SK-N-SH (cell line): ENCODE measurements around the gene CLEC17A. TPM values are rescaled to one million over a fixed set of nuclear protein-coding genes. Genes with fewer than 3 reads are reported as not detected.

ENCODE experiments used
- CTCF ChIA-PET: fragments of 300-600, 350-600 bp; formaldehyde crosslinking; extraction: SDS; loops from one replicate; lab custom pipeline; 2021; lab: Yijun Ruan, JAX
- POLR2A ChIA-PET: fragments of 350-600 bp; sonication (Branson Sonifier 250); formaldehyde crosslinking; extraction: SDS; loops from one replicate; lab custom pipeline; 2020; ENCODE audit warnings: antibody characterized with exemption, inconsistent platforms; lab: Yijun Ruan, JAX
- DNase-seq: peaks from one replicate; pipeline ENCODE4 v3.0.0; 2012
- H2AFZ ChIP-seq: fragments of 200-600 bp; sonication (generic); 2 replicates; pipeline ENCODE4 v1.8.1; 2016; ENCODE audit warnings: antibody characterized with exemption, mild to moderate bottlenecking, low read depth
- H3F3A ChIP-seq: fragments of 200-600 bp; sonication (generic); replicated peaks from 2 replicates; pipeline ENCODE3; 2016; ENCODE audit warnings: antibody characterized with exemption, mild to moderate bottlenecking; ENCODE audit not compliant: insufficient read depth
- H3K27ac ChIP-seq, 2 experiments: fragments of 200-500 bp in 1 of 2; fragments of 200-600 bp in 1 of 2; sonication (Bioruptor generic) in 1 of 2; sonication (generic), shearing (Covaris generic) in 1 of 2; 2 replicates each; pipeline versions ENCODE4 v1.5.1 to v1.6.1; 2014 to 2016; ENCODE audit warnings: low read depth in 2 of 2, inconsistent platforms in 1 of 2, low read length in 1 of 2, mild to moderate bottlenecking in 1 of 2, mixed read lengths in 1 of 2
- H3K27me3 ChIP-seq: fragments of 200-600 bp; sonication (generic), shearing (Covaris generic); 2 replicates; pipeline ENCODE4 v1.6.1; 2016; ENCODE audit warnings: mixed run types; ENCODE audit not compliant: insufficient read depth
- H3K36me3 ChIP-seq, 2 experiments: fragments of 200-500 bp in 1 of 2; fragments of 200-600 bp in 1 of 2; sonication (Bioruptor generic) in 1 of 2; sonication (generic) in 1 of 2; replicated peaks in 1 of 2; 2 replicates each; pipeline versions ENCODE3 to v1.5.1; 2014 to 2016; ENCODE audit warnings: low read length in 1 of 2, mild to moderate bottlenecking in 1 of 2; ENCODE audit not compliant: insufficient read depth in 2 of 2, control insufficient read depth in 1 of 2
- H3K4me1 ChIP-seq, 2 experiments: fragments of 200-500 bp in 1 of 2; fragments of 200-600 bp in 1 of 2; sonication (Bioruptor generic) in 1 of 2; sonication (generic), shearing (Covaris generic) in 1 of 2; 2 replicates each; pipeline versions ENCODE4 v1.5.1 to v1.6.1; 2014 to 2016; ENCODE audit warnings: low read depth in 1 of 2, low read length in 1 of 2, mixed run types in 1 of 2; ENCODE audit not compliant: insufficient read depth in 2 of 2, control insufficient read depth in 1 of 2
- H3K4me2 ChIP-seq: fragments of 200-600 bp; sonication (generic), shearing (Covaris generic); 2 replicates; pipeline ENCODE4 v1.6.1; 2017; ENCODE audit warnings: mixed run types
- H3K4me3 ChIP-seq, 2 experiments: fragments of 200-500 bp in 1 of 2; fragments of 200-600 bp in 1 of 2; sonication (Bioruptor generic) in 1 of 2; sonication (generic), shearing (Covaris generic) in 1 of 2; 2 replicates each; pipeline versions ENCODE4 v1.5.1 to v1.8.1; 2014 to 2016; ENCODE audit warnings: low read depth in 2 of 2, inconsistent platforms in 1 of 2, low read length in 1 of 2, mild to moderate bottlenecking in 1 of 2, mixed read lengths in 1 of 2, moderate library complexity in 1 of 2
- H3K79me2 ChIP-seq: fragments of 200-600 bp; sonication (generic); 2 replicates; pipeline ENCODE4 v1.8.1; 2017; ENCODE audit warnings: mild to moderate bottlenecking; ENCODE audit not compliant: insufficient read depth
- H3K9ac ChIP-seq: fragments of 200-600 bp; sonication (generic); 2 replicates; pipeline ENCODE4 v1.6.1; 2017; ENCODE audit warnings: mixed run types
- H3K9me2 ChIP-seq: fragments of 200-600 bp; sonication (generic); 2 replicates; pipeline ENCODE4 v1.6.1; 2017; ENCODE audit warnings: mixed run types
- H3K9me3 ChIP-seq: fragments of 200-600 bp; sonication (generic); 2 replicates; pipeline ENCODE4 v1.6.1; 2017; ENCODE audit warnings: mixed run types, mild to moderate bottlenecking, moderate library complexity
- H4K20me1 ChIP-seq: fragments of 200-600 bp; sonication (generic); 2 replicates; pipeline ENCODE4 v1.6.1; 2017; ENCODE audit warnings: mild to moderate bottlenecking, mixed run types; ENCODE audit not compliant: insufficient read depth
- EP300 ChIP-seq, 2 experiments: IDR thresholded peaks; 2 replicates each; pipeline versions ENCODE4 v1.4.0 to v1.6.1; 2012; ENCODE audit warnings: borderline replicate concordance in 1 of 2, low read depth in 1 of 2, low read length in 1 of 2
- FOSL2 ChIP-seq: IDR thresholded peaks from 2 replicates; pipeline ENCODE4 v1.4.0; 2012; ENCODE audit warnings: low read depth, mild to moderate bottlenecking, moderate library complexity, borderline replicate concordance
- FOXJ3 ChIP-seq: sonication (generic); formaldehyde crosslinking; IDR thresholded peaks from 2 replicates; pipeline ENCODE4 v1.5.1; 2020; ENCODE audit warnings: mild to moderate bottlenecking, missing genetic modification reagents
- FOXM1 ChIP-seq: IDR thresholded peaks from 2 replicates; pipeline ENCODE4 v1.4.0; 2012; ENCODE audit warnings: low read depth, mild to moderate bottlenecking
- GABPA ChIP-seq: IDR thresholded peaks from 2 replicates; pipeline ENCODE4 v1.4.0; 2012; ENCODE audit warnings: low read depth, mild to moderate bottlenecking
- GATA2 ChIP-seq: sonication (generic); formaldehyde crosslinking; IDR thresholded peaks from 2 replicates; pipeline ENCODE4 v1.5.0; 2020; ENCODE audit warnings: mild to moderate bottlenecking, missing genetic modification reagents
- JUND ChIP-seq: IDR thresholded peaks from 2 replicates; pipeline ENCODE4 v1.4.0; 2012
- MEF2A ChIP-seq: IDR thresholded peaks from 2 replicates; pipeline ENCODE4 v1.4.0; 2012; ENCODE audit warnings: low read depth, borderline replicate concordance
- MXI1 ChIP-seq: IDR thresholded peaks from 2 replicates; pipeline ENCODE4 v1.6.1; 2012; ENCODE audit warnings: mild to moderate bottlenecking, low read depth, low read length, improper control_type of control experiment
- POLR2AphosphoS5 ChIP-seq: IDR thresholded peaks from 2 replicates; pipeline ENCODE4 v1.6.1; 2012; ENCODE audit warnings: low read depth, low read length
- RAD21 ChIP-seq: IDR thresholded peaks from 2 replicates; pipeline ENCODE4 v1.6.1; 2012; ENCODE audit warnings: mild to moderate bottlenecking, low read length
- RCOR1 ChIP-seq: fragments of 150-350 bp; IDR thresholded peaks from 2 replicates; pipeline ENCODE4 v1.6.1; 2017; ENCODE audit warnings: antibody characterized with exemption, low read length
- REST ChIP-seq: IDR thresholded peaks from 2 replicates; pipeline ENCODE4 v1.6.1; 2012; ENCODE audit warnings: mild to moderate bottlenecking, low read depth, low read length, moderate library complexity
- RFX5 ChIP-seq: IDR thresholded peaks from 2 replicates; pipeline ENCODE4 v1.6.1; 2012; ENCODE audit warnings: mild to moderate bottlenecking, improper control_type of control experiment, low read length
- SIN3A ChIP-seq: IDR thresholded peaks from 2 replicates; pipeline ENCODE4 v1.6.1; 2012; ENCODE audit warnings: low read depth, mild to moderate bottlenecking, low read length, moderate library complexity, borderline replicate concordance
- TEAD4 ChIP-seq: IDR thresholded peaks from 2 replicates; pipeline ENCODE4 v1.4.0; 2012; ENCODE audit warnings: mild to moderate bottlenecking, borderline replicate concordance; ENCODE audit not compliant: insufficient read depth
- YY1 ChIP-seq: IDR thresholded peaks from 2 replicates; pipeline ENCODE4 v1.4.0; 2012; ENCODE audit warnings: low read depth, mild to moderate bottlenecking
- WGBS: methylation state at CpG from one replicate; pipeline ENCODE4 v1.1.6; 2017; ENCODE audit warnings: low lambda C conversion rate; 5-methylcytosine and 5-hydroxymethylcytosine counted together
- polyA plus RNA-seq, 3 experiments: library from polyadenylated mRNA; depleted of rRNA; stranded (reverse); fragments of >200 nt; gene quantifications; 2 replicates each; pipeline ENCODE4 v1.2.3, GENCODE V29; 2012
- TF ChIP-seq, protein P1 (sequence below): fragments of 150-350 bp; IDR thresholded peaks from 2 replicates; pipeline ENCODE4 v1.6.1; 2017; ENCODE audit warnings: antibody characterized with exemption, low read length, low read depth, borderline replicate concordance
- TF ChIP-seq, protein P2 (sequence below): IDR thresholded peaks from 2 replicates; pipeline ENCODE4 v1.4.0; 2012; ENCODE audit warnings: low read depth
- TF ChIP-seq, protein P3 (sequence below): IDR thresholded peaks from 2 replicates; pipeline ENCODE4 v1.4.0; 2012; ENCODE audit warnings: low read depth, borderline replicate concordance

The CLEC17A gene
- polyA plus RNA-seq, 1 of the 3 experiments (the other 2 are of a cell fraction): not detected

DNA sequence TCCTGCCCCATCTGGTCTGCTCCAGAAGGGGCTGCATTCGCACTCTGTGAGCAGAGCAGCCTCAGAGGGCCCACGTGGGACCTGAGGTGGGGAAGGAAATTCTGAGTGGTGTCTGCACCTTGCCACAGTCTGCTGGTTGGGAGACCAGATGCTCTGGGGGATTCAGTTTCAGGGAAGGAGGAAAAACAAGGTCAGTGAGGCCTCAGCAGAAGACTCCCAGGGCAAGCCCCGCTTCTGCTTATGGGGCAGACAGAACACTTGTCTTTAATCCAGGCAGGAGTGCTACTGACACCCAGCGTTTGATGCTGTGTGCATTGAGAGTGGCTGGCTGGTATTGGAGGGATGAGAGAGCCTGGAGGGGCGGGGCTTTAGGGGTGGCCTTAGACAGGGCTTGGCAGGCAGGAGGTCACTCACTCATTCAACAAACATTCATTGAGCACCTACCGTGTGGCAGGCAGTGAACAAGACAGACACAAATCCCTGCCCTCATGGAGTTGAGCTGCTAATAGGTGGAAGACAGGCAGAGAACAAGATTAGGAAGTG lies 4.9 kb upstream of the CLEC17A start:
- no peak overlapping the region for H3K27ac ChIP-seq
- no peaks in the 10 kb centered on the region for H3K9me3 ChIP-seq
- H3K27me3 ChIP-seq: peaks cover 5% of the 10 kb centered on the region; the same call in 1 of the 2 replicates
- no peak overlapping the region for H2AFZ ChIP-seq
- H3K4me3 ChIP-seq: no peak overlapping the region
- CTCF ChIA-PET: interaction anchor here (0.7 to 2.4 kb wide), 3 partner anchors 21 to 310 kb away, joined by 3 to 7 read pairs (median 3); no protein-coding TSS in a partner anchor
- POLR2A ChIA-PET: no interaction called here
- no peaks in the 10 kb centered on the region for H3K9me2 ChIP-seq
- WGBS: 17% methylated on average over 5 of the region's 6 CpGs
- no peak overlapping the region for H3K9ac ChIP-seq
- H3K79me2 ChIP-seq: no peaks in the 10 kb centered on the region
- H3K4me2 ChIP-seq: no peak overlapping the region
- H4K20me1 ChIP-seq: no peaks in the 10 kb centered on the region
- H3K36me3 ChIP-seq: no peaks in the 10 kb centered on the region
- no peaks in the 10 kb centered on the region for H3F3A ChIP-seq
- H3K4me1 ChIP-seq: no peaks in the 10 kb centered on the region
- DNase-seq: peak; percentile 15
- TF ChIP-seq REST (no peak), FOXM1 (no peak), FOSL2 (no peak), RAD21 (no peak), TEAD4 (no peak), RCOR1 (no peak), FOXJ3 (CRISPR knock-in tag) (no peak), GATA2 (CRISPR knock-in tag) (no peak), JUND (no peak), RFX5 (no peak), POLR2AphosphoS5 (no peak), SIN3A (no peak), YY1 (no peak), MXI1 (no peak), EP300 (IDR thresholded peaks at IDR 0.05; ENCODE audit: borderline replicate concordance in 1 of 2, low read depth in 1 of 2, low read length in 1 of 2) (no peak), GABPA (no peak), MEF2A (no peak)
- TF ChIP-seq, protein P1, sequence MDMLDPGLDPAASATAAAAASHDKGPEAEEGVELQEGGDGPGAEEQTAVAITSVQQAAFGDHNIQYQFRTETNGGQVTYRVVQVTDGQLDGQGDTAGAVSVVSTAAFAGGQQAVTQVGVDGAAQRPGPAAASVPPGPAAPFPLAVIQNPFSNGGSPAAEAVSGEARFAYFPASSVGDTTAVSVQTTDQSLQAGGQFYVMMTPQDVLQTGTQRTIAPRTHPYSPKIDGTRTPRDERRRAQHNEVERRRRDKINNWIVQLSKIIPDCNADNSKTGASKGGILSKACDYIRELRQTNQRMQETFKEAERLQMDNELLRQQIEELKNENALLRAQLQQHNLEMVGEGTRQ: no peak
- TF ChIP-seq, protein P2, sequence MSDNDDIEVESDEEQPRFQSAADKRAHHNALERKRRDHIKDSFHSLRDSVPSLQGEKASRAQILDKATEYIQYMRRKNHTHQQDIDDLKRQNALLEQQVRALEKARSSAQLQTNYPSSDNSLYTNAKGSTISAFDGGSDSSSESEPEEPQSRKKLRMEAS: no peak
- TF ChIP-seq, protein P3, sequence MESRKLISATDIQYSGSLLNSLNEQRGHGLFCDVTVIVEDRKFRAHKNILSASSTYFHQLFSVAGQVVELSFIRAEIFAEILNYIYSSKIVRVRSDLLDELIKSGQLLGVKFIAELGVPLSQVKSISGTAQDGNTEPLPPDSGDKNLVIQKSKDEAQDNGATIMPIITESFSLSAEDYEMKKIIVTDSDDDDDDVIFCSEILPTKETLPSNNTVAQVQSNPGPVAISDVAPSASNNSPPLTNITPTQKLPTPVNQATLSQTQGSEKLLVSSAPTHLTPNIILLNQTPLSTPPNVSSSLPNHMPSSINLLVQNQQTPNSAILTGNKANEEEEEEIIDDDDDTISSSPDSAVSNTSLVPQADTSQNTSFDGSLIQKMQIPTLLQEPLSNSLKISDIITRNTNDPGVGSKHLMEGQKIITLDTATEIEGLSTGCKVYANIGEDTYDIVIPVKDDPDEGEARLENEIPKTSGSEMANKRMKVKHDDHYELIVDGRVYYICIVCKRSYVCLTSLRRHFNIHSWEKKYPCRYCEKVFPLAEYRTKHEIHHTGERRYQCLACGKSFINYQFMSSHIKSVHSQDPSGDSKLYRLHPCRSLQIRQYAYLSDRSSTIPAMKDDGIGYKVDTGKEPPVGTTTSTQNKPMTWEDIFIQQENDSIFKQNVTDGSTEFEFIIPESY: no peak
- TF ChIP-seq, all 33 proteins: peak for 0
